Activated CD8-positive, alpha-beta memory T cell treated with anti-CD3 and anti-CD28 coated beads, Interleukin-2, amount 50 U/mL, for 48 hours (primary cell): Measurements from ENCODE around the gene FBRSL1.

Experiments used
- DNase-seq: peaks from one replicate; pipeline ENCODE4 v3.0.0-alpha.2; 2020

The FBRSL1 gene

DNA sequence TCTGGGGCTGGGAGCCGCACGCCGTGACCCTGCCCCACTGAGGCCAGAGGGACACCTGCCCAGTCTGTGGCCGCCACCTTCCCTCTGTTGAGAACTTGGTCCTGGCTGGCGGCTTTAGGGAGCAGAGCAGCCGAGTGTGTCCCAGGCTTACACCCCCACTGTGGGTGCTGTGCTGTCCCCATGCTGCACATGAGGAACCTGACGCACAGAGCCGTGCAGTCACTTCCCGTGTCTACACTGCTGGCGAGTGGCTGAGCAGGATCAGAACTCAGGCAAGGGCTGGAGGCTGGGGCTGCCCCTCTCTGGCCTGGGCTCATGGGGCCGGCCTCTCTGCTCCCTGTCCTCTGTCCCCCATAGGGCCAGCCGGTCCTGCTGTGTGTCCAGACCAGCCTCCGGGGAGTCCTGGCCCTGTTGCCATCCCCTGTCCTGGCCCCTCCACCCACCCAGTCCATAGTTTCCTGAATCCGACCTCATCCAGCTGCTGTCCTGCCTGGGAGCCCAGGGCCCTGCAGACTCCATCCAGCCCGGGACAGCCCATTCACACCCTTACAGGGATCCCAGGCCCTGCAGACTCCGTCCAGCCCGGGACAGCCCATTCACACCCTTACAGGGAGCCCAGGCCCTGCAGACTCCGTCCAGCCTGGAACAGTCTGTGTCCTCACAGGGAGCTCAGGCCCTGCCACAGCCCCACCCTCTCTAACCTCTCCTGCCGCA is 10.3 kb downstream of the FBRSL1 start:
- DNase-seq = no peak

DNA sequence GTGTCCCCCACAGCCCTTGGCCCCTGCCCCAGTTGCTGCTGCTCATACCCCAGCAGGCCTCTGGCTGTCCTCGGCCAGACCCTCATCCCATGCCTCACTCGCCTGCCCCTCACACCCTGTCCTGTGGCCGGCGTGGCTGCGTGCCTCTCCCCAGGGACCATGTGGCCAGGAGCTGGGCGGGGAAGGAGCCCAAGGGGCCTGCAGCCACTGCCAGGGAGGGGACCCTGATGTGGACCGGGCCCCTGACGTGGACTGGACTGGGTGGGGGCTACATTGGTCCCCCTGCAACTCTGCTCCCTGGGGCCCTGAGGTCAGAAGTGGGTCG is 10.9 kb downstream of the FBRSL1 start:
- no peak for DNase-seq

DNA sequence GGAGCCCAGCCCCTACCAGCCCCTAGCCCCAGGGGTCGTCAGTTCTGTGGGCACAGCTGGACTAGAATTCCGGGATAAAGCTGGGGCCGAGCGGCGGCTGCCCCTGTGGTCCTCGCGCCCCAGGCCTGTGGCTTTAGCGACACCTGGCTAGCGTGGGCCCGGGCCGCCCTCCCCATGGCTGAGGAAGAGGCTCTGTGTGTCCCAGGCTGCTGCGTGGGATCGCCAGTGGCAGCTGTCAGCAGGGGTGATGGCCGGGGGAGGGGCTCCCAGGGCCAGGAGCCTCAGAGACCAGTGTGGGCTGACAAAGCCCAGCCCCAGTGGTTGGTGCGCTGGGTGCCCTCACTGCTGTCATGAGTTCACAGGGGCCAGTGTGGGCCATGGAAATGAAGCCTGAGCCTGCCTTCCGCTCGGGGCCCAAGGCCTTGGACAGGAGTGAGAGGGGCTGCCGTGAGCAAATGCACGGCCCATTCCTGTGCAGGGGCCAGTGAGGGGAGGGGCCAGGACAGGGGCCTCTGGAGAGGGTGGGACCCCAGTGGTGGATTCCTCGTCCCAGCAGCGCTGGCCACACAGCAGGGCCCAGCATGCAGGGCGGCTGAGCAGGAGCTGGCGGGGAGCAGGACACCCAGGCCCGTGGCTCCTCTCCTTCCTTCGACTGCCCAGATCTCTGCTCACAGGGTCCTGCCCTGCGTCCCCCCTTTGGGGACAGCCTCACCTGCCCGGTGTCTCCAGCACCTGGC is 11.4 kb downstream of the FBRSL1 start:
- no peak for DNase-seq

DNA sequence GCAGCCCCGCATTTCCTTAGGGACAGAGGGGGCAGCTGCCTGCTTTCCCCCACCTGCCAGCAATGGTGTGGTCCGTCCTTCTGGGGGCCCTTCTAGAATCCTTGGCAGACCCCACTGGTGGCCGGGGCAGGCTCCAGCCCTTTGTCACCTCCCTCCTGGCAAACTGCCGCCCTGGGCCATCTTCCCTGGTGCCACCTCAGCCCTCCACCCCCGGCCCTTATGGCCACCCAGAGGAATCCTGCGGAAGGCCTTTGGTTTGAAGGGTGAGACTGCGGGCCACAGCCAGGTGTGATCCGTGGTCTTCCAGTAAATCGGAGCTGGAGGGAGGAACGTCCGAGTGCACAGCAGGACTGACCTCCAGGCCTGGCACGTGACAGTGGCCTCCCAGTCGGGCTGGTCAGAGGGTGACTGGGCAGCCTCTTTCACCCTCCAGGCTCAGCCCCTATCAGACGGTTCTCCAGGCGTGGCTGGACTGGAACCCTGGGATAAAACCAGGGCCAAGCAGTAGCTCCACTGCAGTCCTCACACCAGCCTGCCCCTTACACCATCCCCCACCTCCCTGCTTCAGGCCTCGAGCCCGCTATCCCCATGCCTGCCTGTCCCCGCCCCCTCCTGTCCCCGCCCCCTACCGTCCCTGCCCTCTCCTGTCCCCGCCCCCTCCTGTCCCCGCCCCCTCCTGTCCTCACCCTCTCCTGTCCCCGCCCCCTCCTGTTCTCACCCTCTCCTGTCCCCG is 12.4 kb downstream of the FBRSL1 start:
- no peak for DNase-seq

DNA sequence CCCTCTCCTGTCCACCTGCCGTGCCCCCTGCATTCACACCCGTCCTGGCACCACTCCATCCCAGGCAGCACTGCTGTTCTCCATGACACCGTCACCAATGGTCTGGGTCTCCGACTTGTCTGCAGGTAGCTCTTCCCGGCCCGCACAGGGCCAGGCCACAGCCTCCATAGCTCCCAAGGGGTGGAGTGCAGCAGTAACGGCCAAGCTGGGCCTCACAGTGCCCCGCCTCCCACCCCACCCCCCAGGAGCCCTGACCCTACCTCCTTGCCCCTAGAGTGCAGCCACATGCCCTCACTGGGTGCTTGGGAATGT is 12.9 kb downstream of the FBRSL1 start:
- no peak for DNase-seq

GRCh38 chr12:132503618-132504204 is 13.8 kb downstream of the FBRSL1 start:
- no peak for DNase-seq

- no peak for DNase-seq
These were observed 15.3 kb downstream of the FBRSL1 start for GRCh38 chr12:132505105-132505851.

GRCh38 chr12:132505852-132506219 is 15.9 kb downstream of the FBRSL1 start:
- no peak for DNase-seq

DNA sequence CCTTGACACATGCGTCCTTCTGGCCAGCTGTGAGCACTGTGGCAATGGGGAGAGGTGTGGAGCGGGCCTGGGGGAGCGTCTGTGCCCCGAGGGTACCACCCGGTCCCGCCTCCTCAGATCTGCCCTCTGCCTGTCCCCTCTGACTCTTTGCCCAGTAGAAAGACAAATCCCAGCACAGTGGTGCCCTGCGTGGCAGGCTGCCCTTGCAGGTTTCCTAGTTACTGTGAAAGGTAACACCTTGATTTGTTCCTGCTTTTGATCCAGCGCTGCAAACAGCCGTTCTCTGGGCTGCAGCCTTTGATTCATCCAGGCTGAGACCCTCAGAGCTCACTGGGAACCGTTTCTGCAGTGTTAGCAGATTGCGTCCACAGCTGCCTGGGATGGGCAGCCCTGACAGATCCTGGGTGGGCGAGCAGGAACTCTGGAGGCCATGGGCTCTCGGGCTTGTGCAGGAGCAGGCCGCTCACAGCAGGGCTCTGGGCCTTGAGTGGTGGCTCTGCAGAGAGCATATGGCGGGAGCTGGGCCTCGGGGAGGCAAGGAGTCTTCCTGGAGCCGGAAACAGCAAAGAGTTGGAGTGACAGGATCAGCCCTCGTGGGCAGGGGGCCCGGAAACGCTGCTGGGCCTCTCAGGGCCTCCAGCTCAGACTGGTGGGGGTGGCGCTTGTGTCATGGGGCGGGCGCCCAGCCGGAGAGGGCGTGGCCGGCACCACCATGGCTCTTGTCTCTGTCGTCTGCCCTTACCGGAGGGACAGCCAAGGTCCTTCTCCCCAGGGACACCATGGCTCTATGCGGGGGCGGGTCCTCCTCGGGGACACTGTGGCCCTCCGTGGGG is 16.6 kb downstream of the FBRSL1 start:
- peak; percentile 82 for DNase-seq

- no peak for DNase-seq
These were observed 17.2 kb downstream of the FBRSL1 start for GRCh38 chr12:132507161-132507538.

DNA sequence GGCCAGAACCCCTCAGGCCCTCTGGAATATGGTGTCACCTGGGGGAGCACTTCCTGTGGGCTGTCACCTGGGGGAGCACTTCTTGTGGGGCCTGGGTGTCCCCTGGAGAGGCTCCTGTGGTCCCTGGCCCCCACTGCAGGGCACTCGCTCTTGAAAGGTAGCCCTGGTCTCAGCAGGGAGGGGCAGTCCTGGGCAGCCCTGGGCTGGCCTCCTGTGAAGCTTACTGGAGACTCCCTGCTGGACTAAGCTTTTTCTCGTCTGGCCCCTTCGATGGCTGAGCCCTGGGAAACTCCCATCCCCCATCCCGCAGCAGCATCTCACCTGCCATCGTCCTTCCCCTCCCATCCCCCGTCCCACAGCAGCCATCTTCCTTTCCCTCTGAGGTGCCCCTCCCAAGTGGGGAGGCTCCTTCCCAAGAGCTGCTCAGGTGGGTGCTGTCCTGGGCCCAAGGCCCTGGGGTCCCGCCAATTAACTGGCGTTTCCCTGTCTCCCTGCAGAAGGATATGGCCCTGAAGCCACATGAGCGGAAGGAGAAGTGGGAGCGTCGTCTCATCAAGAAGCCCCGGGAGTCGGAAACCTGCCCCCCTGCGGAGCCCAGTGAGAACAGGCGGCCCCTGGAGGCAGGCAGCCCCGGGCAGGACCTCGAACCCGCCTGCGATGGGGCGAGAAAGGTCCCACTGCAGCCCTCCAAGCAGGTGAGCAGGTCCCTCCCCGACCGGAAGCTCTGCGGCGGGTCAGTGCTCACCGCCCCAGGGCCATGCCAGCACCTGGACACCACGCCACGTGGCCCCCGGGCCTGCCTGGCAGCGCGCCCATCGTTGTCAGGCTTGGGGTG is 17.9 kb downstream of the FBRSL1 start:
- no peak for DNase-seq

DNA sequence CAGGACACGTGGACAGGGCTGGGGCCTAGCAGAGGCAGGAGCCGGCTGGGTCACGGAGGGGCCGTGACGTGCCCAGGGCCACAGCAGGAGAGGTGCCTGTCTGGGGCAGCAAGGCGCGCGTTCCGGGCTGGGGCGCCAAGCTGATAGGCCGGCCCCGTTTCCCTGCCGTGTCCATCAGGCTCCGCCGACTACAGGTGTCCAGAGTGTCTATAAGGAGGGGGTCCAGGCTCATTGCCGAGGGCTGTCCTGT is 18.5 kb downstream of the FBRSL1 start:
- no peak for DNase-seq

- no peak for DNase-seq
These were observed 19.1 kb downstream of the FBRSL1 start for GRCh38 chr12:132508860-132509732.

DNA sequence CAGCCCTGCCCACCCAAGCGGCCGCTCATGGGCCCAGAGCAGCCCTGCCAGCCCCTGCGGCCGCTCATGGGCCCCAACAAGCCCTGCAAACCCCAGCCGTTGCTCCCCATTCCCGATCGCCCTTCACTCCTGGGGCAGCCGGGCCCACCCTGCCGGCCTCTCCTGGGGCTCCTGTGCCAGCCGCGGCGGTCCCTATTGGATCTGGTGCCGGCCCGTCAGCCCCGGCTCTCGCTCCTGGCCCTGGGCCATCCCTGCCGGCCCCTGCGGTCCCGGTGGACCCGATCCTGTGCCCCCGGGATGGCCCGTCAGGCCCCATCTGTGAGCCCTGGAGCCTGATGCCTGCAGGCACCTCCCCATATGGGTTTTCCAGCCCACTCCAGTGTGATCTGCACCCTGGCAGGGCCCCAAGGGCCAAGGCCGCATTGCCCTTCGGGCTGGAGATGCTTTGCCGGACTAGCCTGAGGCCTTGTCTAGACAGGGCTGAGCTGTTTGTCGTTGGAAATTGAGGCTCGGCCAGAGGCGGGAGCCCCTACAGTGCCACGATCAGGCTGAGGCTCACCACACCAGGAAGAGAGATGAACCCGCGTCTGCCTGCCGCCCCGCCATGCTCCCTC is 20.3 kb downstream of the FBRSL1 start:
- no peak for DNase-seq

DNA sequence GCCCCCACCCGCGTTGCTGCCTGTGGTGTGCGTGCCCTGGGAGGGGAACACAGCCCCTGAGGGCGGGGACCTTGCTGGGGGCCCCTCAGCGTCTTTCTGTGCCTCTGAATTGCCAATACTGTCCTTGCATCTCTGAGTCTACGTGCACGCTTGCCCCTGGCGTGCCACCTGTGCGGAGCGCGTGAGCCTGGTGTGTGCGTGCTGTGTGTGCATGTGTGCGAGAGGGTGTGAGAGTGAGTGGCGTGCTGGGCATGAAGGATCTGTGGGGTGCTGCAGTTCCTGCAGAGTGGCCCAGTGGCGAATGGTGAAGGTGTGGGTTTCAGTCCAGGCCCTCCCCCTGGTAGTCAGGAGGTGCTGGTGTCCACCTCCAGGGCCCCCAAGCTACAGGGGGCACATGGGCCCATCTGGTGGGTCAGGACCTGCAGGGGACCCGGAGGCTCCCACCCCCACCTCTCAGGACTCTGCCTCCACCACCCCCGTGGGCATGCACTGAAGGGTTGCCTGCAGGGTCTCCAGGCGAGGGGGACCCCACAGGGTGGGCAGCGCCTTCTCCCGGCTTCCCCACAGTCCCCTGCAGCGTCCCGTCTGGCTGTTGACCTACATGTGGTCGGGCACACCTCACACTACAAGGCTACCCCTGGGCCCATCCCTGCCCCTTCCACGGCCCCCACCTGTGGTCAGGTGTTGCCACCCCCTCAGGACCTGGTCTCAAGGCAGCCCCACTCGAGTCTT is 21.0 kb downstream of the FBRSL1 start:
- no peak for DNase-seq

DNA sequence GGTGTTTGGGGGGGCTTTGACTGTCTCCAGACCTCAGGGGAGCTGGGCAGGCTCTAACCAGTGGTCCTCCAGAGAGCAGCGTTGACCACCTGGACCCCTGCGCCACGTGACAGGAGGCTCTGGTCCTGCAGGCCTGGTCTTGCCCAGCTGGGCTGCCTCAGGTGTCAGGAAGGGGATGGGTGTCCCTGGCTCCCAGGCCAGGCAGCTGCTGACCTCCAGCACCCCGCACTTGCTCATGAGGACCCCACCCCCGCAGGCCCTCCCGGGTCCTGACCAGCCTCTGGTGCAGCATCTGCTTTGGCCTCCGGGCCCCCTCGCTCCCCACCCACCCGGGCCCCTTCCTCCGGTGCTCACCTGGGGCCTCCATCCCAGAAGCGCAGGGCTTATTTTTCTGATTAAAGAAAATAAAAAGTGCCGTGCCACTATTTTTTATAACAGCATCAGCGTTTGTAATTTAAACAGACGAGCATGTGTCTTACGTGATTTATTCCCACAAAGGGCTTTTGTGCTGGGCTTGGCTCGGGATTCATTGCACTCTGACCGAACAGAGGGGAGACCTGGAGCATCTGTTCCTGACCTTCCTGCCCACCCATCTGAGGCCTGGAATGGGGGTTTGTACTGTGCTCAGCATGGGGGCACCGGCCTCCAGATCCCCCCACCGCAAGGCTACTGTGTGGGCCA is 21.7 kb downstream of the FBRSL1 start:
- no peak for DNase-seq

DNA sequence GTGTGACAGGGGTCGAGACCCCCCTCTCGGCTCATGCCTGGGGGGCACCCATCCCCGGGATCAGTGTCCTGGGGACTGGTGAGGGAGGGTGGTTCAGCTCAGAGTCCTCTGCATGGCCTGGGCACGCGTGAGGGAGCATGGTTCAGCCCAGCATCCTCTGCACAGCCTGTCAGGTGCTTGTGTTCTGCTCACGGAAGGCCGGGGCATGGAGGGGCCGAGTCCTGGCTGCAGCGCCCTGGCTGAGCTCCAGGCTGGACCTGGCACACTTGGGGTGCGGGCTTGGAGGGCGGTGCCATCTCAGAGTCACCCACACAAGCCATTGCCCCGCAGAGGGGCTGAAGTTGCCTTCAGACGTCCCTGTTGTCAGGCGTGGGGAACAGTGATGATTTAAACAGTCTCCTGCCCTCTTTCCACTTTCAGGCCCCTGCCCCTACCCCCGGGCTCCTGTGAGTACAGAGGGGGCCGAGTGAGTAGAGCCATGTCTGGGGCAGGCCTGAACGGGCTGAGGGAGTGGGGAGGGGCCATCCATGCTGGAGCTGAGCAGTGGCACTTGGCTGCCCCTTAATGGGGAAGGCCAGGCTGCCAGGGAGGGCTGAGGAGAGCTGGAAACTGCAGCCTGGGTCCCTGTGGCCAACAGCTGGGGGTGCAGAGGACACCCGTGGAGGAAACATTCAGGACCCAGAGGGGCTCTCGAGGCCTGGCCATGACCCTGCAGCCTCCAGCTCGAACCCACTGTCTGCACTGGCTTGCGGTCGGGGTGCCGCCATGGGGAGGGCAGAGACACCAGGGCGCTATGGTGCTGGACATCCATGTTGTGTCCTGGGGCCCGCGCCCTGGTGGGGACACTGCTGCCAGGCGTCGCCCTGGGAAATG is 22.5 kb downstream of the FBRSL1 start:
- no peak for DNase-seq

DNA sequence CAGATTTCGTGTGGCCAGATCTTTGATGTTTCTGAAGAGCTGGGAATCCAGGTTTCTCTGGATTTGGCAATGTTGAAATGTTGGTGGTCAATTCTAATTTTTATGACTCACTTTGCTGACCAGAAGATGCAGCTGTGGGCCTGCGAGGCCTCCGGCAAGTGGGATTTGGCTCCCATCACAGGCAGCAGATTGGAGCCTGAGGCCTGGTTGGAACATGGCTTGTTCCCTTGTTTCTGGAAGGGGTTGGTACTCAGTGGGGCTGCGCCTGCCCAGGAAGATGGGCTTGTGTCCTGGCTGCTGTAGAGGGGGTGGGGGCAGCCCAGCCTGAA is 23.1 kb downstream of the FBRSL1 start:
- no peak for DNase-seq
